Mammary epithelial cell (primary cell): ENCODE data around the gene KIFAP3.

Source experiments
- EZH2 ChIP-seq: IDR thresholded peaks from 2 replicates; pipeline ENCODE4 v1.6.1; 2012; ENCODE audit warnings: low read length, inconsistent platforms, borderline replicate concordance
- TF ChIP-seq, protein P1 (sequence below), 2 donors: IDR thresholded peaks in 1 of 2; conservative IDR thresholded peaks in 1 of 2; 2 replicates each; pipeline ENCODE4 v1.5.1; 2011 to 2012; ENCODE audit warnings: inconsistent platforms in 2 of 2, low read length in 2 of 2, mild to moderate bottlenecking in 2 of 2, control low read depth in 1 of 2, low read depth in 1 of 2; ENCODE audit not compliant: insufficient read depth in 1 of 2; ENCODE audit errors: extremely low read depth in 1 of 2

GRCh38 chr1:170041423-170042192 is 32.9 kb downstream of the KIFAP3 start:
- TF ChIP-seq, protein P1, sequence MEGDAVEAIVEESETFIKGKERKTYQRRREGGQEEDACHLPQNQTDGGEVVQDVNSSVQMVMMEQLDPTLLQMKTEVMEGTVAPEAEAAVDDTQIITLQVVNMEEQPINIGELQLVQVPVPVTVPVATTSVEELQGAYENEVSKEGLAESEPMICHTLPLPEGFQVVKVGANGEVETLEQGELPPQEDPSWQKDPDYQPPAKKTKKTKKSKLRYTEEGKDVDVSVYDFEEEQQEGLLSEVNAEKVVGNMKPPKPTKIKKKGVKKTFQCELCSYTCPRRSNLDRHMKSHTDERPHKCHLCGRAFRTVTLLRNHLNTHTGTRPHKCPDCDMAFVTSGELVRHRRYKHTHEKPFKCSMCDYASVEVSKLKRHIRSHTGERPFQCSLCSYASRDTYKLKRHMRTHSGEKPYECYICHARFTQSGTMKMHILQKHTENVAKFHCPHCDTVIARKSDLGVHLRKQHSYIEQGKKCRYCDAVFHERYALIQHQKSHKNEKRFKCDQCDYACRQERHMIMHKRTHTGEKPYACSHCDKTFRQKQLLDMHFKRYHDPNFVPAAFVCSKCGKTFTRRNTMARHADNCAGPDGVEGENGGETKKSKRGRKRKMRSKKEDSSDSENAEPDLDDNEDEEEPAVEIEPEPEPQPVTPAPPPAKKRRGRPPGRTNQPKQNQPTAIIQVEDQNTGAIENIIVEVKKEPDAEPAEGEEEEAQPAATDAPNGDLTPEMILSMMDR (conservative IDR thresholded peaks at IDR 0.05 in 1 of 2, IDR thresholded peaks at IDR 0.05 in 1 of 2; ENCODE audit: extremely low read depth in 1 of 2, insufficient read depth in 1 of 2, low read depth in 1 of 2, low read length in 2 of 2): no peak
- TF ChIP-seq EZH2: no peak
